Parathyroid adenoma (tissue), 2 donors: ENCODE measurements around the gene SORCS2.

Experiments
- H2AFZ ChIP-seq: fragments of 300-600 bp; sonication (generic); one replicate; pipeline ENCODE4 v1.7.0; 2017; ENCODE audit warnings: antibody characterized with exemption, mild to moderate bottlenecking
- H3K27ac ChIP-seq: fragments of 300-600 bp; sonication (generic); one replicate; pipeline ENCODE4 v1.7.0; 2017
- H3K27me3 ChIP-seq: fragments of 300-600 bp; sonication (generic); one replicate; pipeline ENCODE4 v1.7.0; 2017; ENCODE audit warnings: low read length; ENCODE audit not compliant: control insufficient read depth, insufficient read depth
- H3K36me3 ChIP-seq: fragments of 300-600 bp; sonication (generic); one replicate; pipeline ENCODE4 v1.7.0; 2017; ENCODE audit warnings: low read length; ENCODE audit not compliant: control insufficient read depth, insufficient read depth
- H3K4me1 ChIP-seq: fragments of 300-600 bp; sonication (generic); one replicate; pipeline ENCODE4 v1.7.0; 2017; ENCODE audit warnings: control low read depth
- H3K4me2 ChIP-seq: fragments of 300-600 bp; sonication (generic); one replicate; pipeline ENCODE4 v1.7.0; 2017; ENCODE audit warnings: low read length
- H3K4me3 ChIP-seq: fragments of 300-600 bp; sonication (generic); one replicate; pipeline ENCODE4 v1.7.0; 2017; ENCODE audit warnings: low read depth, low read length
- H3K79me2 ChIP-seq: fragments of 300-600 bp; sonication (generic); one replicate; pipeline ENCODE4 v1.7.0; 2017; ENCODE audit warnings: control low read depth
- H3K9ac ChIP-seq: fragments of 300-600 bp; sonication (generic); one replicate; pipeline ENCODE4 v1.7.0; 2017; ENCODE audit warnings: mild to moderate bottlenecking
- H3K9me3 ChIP-seq: fragments of 300-600 bp; sonication (generic); one replicate; pipeline ENCODE4 v1.7.0; 2017; ENCODE audit warnings: low read length; ENCODE audit not compliant: control insufficient read depth
- CTCF ChIP-seq: fragments of 300-600 bp; sonication (generic); IDR thresholded peaks from one replicate; pipeline ENCODE4 v1.7.0; 2017; ENCODE audit warnings: antibody characterized with exemption, mild to moderate bottlenecking
- donor health status: primary hyperparathyroidism.

SORCS2 gene

GRCh38 chr4:7535619-7536018 is 343.3 kb downstream of the SORCS2 start:
- no peak overlapping the region for H3K4me3 ChIP-seq
- H3K36me3 ChIP-seq: no peaks in the 10 kb centered on the region
- no peak overlapping the region for H3K9ac ChIP-seq
- H3K4me2 ChIP-seq: no peak overlapping the region
- H2AFZ ChIP-seq: no peak overlapping the region
- H3K27ac ChIP-seq: no peak overlapping the region
- H3K4me1 ChIP-seq: no peaks in the 10 kb centered on the region
- no peaks in the 10 kb centered on the region for H3K27me3 ChIP-seq
- TF ChIP-seq CTCF: no peak
- no peaks in the 10 kb centered on the region for H3K79me2 ChIP-seq
- H3K9me3 ChIP-seq: no peaks in the 10 kb centered on the region

- H3K79me2 ChIP-seq: no peaks in the 10 kb centered on the region
- TF ChIP-seq CTCF: no peak
- no peak overlapping the region for H3K9ac ChIP-seq
- H3K36me3 ChIP-seq: no peaks in the 10 kb centered on the region
- H3K4me1 ChIP-seq: no peaks in the 10 kb centered on the region
- H3K9me3 ChIP-seq: no peaks in the 10 kb centered on the region
- H3K27me3 ChIP-seq: no peaks in the 10 kb centered on the region
- H3K27ac ChIP-seq: no peak overlapping the region
- no peak overlapping the region for H3K4me2 ChIP-seq
- H2AFZ ChIP-seq: no peak overlapping the region
- H3K4me3 ChIP-seq: no peak overlapping the region
Observed at GRCh38 chr4:7536876-7537275, 344.5 kb downstream of the SORCS2 start.

GRCh38 chr4:7537853-7538400 is 345.6 kb downstream of the SORCS2 start:
- no peak for TF ChIP-seq CTCF
- Histone ChIP-seq H3K36me3 (no peaks in the 10 kb centered on the region), H3K4me2 (no peak overlapping the region), H3K4me1 (no peaks in the 10 kb centered on the region), H3K9me3 (no peaks in the 10 kb centered on the region), H3K27ac (no peak overlapping the region), H2AFZ (no peak overlapping the region), H3K27me3 (no peaks in the 10 kb centered on the region), H3K4me3 (no peak overlapping the region), H3K9ac (no peak overlapping the region), H3K79me2 (no peaks in the 10 kb centered on the region)

GRCh38 chr4:7538518-7538917 is 346.2 kb downstream of the SORCS2 start:
- Histone ChIP-seq H3K36me3 (no peaks in the 10 kb centered on the region), H2AFZ (no peak overlapping the region), H3K27me3 (no peaks in the 10 kb centered on the region), H3K9me3 (no peaks in the 10 kb centered on the region), H3K9ac (no peak overlapping the region), H3K79me2 (no peaks in the 10 kb centered on the region), H3K4me3 (no peak overlapping the region), H3K4me1 (no peaks in the 10 kb centered on the region), H3K27ac (no peak overlapping the region), H3K4me2 (no peak overlapping the region)
- no peak for TF ChIP-seq CTCF

GRCh38 chr4:7539186-7539585 is 346.8 kb downstream of the SORCS2 start:
- Histone ChIP-seq H3K4me1 (no peaks in the 10 kb centered on the region), H3K36me3 (no peaks in the 10 kb centered on the region), H3K27ac (no peak overlapping the region), H3K9ac (no peak overlapping the region), H3K4me3 (no peak overlapping the region), H3K27me3 (no peaks in the 10 kb centered on the region), H2AFZ (no peak overlapping the region), H3K9me3 (no peaks in the 10 kb centered on the region), H3K79me2 (no peaks in the 10 kb centered on the region), H3K4me2 (no peak overlapping the region)
- no peak for TF ChIP-seq CTCF
